ENCODE measurements around the gene P2RY1.
"Not testable (repeated sequence)": the region's sequence is repeated elsewhere in the genome, so short reads cannot be mapped to it uniquely, and the experiment has no call there.

The P2RY1 gene

DNA sequence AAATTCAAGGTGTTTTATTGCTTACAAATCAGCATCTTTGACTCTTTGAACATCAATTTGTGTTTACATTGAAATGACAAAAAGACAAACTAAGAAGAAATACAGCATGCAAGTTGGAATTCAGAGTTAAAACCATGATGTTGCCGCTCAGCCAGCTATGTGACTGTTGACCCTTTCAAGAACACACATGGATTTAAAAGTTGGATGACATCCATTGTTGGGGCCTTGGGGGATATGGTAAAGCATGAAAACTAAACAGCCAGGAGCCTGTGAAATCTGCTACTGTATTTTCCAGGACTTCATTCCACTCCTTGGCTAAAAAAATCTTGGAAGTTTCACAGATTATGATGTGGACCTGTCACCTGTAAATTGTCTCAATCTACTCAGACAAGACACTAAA, 4.6 kb downstream of the P2RY1 start:
- DNase-seq (ENCODE audit: low read depth), result no peak

- no peak for DNase-seq (ENCODE audit: low read depth)
Measured at GRCh38 chr3:152841131-152841530, 6.2 kb downstream of the P2RY1 start.

DNA sequence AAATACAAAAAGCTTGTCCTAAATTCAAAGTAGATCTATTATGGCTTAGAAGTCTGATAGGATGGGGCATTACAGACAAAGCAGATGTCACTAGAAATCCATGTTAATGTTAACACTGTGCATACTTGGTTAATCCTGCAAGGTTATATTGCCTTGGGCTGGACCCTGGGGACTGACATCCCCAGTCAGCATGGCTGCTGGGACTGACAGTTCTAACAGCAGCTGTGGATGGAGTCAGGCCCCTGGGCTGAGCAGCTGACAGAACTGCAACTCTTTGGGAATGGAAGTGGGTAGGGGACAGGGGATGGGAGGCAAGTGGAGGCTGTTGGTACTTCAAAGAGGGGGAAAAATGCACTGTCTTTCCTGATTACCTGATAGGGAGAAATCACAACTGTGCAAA, 7.5 kb downstream of the P2RY1 start:
- no peak for DNase-seq (ENCODE audit: low read depth)

- DNase-seq (ENCODE audit: low read depth), result no peak
Measured at GRCh38 chr3:152843955-152844354, 9.0 kb downstream of the P2RY1 start.

- DNase-seq (ENCODE audit: low read depth), result not testable (repeated sequence)
Measured at GRCh38 chr3:152846572-152847202, 11.8 kb downstream of the P2RY1 start.

- DNase-seq (ENCODE audit: low read depth), result not testable (repeated sequence)
Measured at GRCh38 chr3:152847599-152847998, 12.7 kb downstream of the P2RY1 start.

- no peak for DNase-seq (ENCODE audit: low read depth)
Measured at GRCh38 chr3:152849996-152850578, 15.2 kb downstream of the P2RY1 start.

DNA sequence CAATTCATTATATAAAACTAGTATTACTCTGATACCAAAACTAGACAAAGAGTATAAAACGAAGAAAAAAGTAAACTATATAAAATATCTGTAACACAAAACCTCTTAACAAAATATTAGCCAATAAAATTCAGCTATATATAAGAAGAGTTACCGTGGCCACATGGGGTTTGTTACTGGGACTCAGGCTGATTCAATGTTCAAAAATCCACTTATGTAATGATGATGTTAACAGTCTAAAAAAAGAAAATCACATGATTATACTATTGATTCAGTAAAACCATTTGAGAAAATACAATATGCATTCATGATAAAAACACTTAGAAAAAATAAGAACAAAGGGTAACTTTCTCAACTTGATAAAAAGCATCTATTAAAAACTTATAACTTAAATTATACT, 18.3 kb downstream of the P2RY1 start:
- no peak for DNase-seq (ENCODE audit: low read depth)

DNA sequence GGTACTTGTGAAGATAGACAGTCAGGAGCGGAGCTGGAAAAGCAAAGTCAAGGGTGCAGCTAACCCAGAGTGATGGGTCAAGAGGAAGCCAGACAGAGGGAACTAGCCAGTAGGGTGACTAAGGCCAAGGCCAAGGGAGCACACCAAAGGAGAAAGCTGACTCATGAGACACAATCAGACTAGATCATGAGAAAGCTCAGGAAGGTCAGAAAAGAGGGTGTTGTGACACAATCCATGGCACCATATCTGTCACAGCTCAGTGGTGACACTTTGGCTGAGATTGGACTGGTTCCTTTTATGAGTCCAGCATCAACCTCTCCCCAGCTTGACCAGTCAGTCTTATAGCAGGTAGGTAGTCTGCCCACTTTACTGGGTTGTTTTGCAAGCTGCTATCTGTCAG, 22.2 kb downstream of the P2RY1 start:
- DNase-seq (ENCODE audit: low read depth), result no peak

GRCh38 chr3:152858170-152858800, 23.4 kb downstream of the P2RY1 start:
- DNase-seq (ENCODE audit: low read depth), result no peak

DNA sequence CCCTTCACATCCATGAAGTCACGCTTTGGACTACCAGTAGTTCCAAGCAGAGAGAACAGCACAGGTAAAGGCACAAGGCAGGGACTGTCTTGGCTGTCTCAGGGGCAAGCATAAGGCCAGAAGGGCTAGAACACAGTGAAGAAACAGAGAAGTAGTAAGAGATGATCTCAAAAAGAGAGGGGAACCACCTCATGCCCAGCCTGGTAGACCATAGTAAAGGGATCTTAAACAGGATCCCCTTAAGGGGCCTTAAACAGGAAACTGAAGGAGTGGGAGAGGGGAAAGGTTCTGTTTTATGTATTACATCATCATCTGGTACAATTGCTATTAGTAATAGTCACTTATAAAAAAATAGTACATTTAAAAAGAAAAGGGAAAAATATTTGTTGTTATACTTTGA, 25.8 kb downstream of the P2RY1 start:
- no peak for DNase-seq (ENCODE audit: low read depth)

DNA sequence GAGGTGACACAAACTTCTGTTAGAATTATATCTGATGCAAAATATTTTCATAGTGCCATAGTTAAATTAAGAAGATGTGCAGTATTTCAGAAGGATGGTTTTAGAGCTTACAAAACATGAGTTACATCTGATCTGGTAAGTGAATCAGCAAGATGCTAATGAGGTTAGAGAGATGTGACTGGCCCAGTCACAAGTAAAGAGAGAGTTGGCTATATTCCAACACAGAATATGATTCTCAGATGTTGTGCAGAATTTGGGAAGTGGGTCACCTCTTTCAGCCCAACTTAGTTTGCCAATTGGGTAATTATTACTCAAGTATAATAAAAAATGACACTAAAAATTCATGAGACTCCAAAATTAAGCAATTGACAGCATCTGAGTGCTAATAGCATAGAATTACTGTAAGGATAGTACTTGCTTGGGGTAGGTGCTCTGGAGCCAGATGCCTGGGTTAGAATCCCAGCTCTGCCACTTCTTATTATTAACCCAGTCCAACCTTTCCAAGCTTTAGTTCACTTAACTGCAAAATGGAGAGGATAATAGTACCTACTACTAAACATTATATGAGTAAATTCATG, 30.8 kb downstream of the P2RY1 start:
- DNase-seq (ENCODE audit: low read depth), result no peak

DNA sequence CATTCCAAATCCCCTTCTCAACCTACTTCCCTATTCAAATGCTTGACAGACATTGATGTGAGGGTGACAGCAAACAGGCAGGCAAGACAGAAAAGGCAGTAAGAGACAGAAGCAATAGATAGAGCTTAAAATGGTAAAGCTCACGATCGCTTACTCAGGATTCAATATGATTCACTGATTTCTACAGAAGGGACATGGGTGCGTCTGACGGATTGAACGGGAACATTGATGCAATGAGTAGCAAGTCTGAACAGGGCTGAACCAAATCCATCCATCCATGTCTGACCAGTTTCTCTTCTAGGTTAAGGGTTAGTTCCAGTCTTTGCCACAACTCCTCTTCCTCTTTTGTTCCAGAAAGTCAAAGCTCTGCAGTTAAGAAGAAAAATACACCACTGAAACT, 35.1 kb downstream of the P2RY1 start:
- no peak for DNase-seq (ENCODE audit: low read depth)

- DNase-seq (ENCODE audit: low read depth), result not testable (repeated sequence)
Measured at GRCh38 chr3:152873314-152873713, 38.4 kb downstream of the P2RY1 start.

DNA sequence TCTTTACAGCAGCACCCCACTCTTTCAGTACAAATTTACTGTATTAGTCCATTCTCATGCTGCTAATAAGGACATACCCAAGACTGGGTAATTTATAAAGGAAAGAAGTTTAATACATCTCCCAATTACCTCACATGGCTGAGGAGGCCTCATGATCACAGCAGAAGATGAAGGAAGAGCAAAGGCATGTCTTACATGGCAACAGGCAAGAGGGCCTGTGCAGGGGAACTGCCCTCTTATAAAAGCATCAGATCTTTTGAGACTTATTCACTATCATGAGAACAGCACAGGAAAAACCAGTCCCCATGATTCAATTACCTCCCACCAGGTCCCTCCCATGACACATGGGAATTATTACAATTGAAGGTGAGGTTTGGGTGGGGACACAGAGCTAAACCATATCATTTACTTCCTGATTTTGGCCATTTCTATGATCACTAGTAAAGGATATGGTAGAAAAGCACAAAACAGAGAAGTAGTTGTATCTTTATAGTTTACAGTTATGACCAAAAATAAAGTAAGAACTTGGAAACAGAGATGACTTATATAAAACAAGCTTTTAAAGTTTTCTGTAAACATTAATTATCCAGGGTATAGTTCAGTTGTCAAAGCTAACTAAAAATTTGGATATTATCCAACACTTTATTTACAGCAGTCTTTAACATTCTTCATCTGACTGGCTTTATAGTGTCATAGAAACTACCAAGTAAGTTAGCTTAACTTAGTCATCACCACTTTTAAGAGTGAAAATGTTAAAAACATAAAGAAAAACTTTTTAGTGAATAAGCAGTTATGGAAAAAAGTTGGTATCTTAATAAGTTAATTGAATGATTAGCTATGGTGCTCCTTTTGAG, 40.2 kb downstream of the P2RY1 start:
- no peak for DNase-seq (ENCODE audit: low read depth)

DNA sequence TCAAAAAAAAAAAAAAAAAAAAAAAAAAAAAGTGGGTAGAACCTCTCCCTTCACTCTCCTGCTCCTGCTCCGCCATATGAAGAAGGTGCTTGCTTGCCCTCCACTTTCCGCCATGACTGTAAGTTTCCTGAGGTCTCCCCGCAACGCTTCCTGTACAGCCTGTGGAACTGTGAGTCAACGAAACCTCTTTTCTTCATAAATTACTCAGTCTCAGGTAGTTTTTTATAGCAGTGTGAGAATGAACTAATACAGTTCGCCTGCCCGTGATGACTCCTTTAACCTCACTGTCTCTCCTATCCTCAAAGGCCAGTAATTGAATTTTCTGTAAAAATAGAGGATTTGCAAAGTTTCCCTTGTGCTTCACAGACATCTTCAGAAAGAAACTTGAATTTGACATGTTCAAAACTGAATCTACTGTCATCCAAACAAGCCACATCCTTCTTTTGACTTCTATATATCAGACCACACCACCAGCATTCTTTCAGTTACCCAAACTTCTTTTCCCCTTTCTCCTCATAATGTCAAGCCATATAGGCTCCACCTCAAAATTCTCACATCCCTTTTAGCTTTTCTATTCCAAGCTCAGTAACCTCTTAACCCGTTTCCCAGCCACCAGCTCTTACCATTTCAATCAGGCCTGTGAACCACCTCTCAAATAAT, 44.3 kb downstream of the P2RY1 start:
- no peak for DNase-seq (ENCODE audit: low read depth)

GRCh38 chr3:152879790-152880174, 44.9 kb downstream of the P2RY1 start:
- no peak for DNase-seq (ENCODE audit: low read depth)

DNA sequence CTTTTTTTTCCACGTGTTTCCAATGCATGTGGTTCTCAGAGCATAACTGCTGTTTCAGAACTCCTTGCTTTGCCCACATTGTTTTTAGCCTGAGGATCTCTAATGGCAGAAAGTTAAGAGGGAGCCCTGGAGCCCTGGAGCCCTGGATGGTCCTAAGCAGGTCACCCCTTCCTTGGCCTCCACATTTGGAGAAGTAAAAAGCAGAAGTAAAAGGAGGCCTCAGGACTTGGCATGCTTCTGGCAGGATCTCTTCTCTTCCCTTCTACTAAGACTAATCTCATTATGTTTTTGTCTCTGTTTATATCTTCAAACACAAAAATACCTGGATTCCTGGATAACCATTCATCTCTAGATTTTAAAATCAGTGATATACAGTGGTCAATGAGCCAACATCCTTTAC, 50.1 kb downstream of the P2RY1 start:
- no peak for DNase-seq (ENCODE audit: low read depth)

All from GM04503 (cell line).